Measurements from ENCODE around the gene PTPRH. TPM values are rescaled to one million over a fixed set of nuclear protein-coding genes. Genes with fewer than 3 reads are reported as not detected.

The PTPRH gene
- total RNA-seq, 4 donors from 2014 or later = 31.2 to 176 (median 102) TPM

DNA sequence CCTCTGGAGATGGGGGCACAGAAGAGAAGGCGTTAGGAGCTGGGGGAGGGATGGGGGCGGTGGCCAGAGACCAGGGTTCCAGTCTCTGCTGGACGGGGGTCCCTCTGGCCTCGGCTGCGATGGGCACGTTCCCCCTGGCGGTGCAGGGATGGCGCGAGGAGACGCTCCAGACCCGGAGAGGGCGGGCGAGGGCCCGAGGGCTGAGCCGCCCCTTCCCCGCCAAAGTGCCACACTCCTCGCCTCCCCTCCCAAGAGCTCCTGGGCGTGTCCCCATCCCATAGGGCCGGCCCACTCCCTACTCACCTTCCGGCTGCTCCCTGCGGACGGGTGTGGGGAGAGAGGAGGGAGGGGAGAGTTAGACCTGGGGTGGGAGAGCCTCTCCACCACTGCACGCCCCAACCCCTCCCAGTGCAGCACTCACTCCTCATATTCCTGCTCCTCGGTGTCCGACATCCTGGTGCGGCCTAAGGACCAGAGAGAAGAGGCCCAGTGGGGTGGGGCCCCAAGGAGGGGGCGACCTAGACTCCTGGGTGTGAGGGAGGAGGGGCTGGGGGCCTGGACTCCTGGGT lies 62.5 kb downstream of the PTPRH start:
- no peak overlapping the region for H3K4me3 ChIP-seq
- H3K4me1 ChIP-seq = peaks cover 0 to 13% (median 11%) of the 10 kb centered on the region in 4 donors
- no peaks in the 10 kb centered on the region for H3K9me3 ChIP-seq
- WGBS, 2 donors (ENCODE audit: low coverage in 1 of 2) = 7% methylated on average over 10 of the region's 27 CpGs; no CpG with 5 or more reads in 1 of the 2 donors
- no peaks in the 10 kb centered on the region for H3K36me3 ChIP-seq
- no peak for TF ChIP-seq POLR2A (IDR thresholded peaks at IDR 0.05)
- TF ChIP-seq, protein P1, sequence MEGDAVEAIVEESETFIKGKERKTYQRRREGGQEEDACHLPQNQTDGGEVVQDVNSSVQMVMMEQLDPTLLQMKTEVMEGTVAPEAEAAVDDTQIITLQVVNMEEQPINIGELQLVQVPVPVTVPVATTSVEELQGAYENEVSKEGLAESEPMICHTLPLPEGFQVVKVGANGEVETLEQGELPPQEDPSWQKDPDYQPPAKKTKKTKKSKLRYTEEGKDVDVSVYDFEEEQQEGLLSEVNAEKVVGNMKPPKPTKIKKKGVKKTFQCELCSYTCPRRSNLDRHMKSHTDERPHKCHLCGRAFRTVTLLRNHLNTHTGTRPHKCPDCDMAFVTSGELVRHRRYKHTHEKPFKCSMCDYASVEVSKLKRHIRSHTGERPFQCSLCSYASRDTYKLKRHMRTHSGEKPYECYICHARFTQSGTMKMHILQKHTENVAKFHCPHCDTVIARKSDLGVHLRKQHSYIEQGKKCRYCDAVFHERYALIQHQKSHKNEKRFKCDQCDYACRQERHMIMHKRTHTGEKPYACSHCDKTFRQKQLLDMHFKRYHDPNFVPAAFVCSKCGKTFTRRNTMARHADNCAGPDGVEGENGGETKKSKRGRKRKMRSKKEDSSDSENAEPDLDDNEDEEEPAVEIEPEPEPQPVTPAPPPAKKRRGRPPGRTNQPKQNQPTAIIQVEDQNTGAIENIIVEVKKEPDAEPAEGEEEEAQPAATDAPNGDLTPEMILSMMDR (IDR thresholded peaks at IDR 0.05) = no peak
- TF ChIP-seq EP300 (IDR thresholded peaks at IDR 0.05; ENCODE audit: low read depth) = no peak
- no peak for TF ChIP-seq POLR2AphosphoS5 (IDR thresholded peaks at IDR 0.05)
- H3K27me3 ChIP-seq = peaks cover 92% of the 10 kb centered on the region
- intact Hi-C loops (cut with DNase I; ENCODE audit: low total_unique reads) (loop anchor here (10.0 kb wide), 1 partner anchor 358 kb away; no protein-coding TSS in a partner anchor), in situ Hi-C loops (cut with MboI; ENCODE audit: low pct_ligation_motif_present in 1 of 4, low pct_unique_long_range_greater_than_20kb in 1 of 4, low sequenced_read_pairs in 3 of 4) (loop anchor here in 3 of 4 donors (10.0 kb wide), 2 partner anchors 278 to 358 kb away; no protein-coding TSS in a partner anchor)
- H3K27ac ChIP-seq = no peak overlapping the region
- no peak for DNase-seq

GRCh38 chr19:55146078-55146704 lies 63.1 kb downstream of the PTPRH start:
- peaks cover 0 to 13% (median 11%) of the 10 kb centered on the region in 4 donors for H3K4me1 ChIP-seq
- WGBS, 2 donors (ENCODE audit: low coverage in 1 of 2) = 1% methylated on average over 39 of the region's 41 CpGs; no CpG with 5 or more reads in 1 of the 2 donors
- H3K4me3 ChIP-seq = no peak overlapping the region
- H3K9me3 ChIP-seq = no peaks in the 10 kb centered on the region
- TF ChIP-seq POLR2AphosphoS5 (IDR thresholded peaks at IDR 0.05) = no peak
- TF ChIP-seq, protein P1 (IDR thresholded peaks at IDR 0.05) = peak in 4 of 5 experiments; percentile 12 to 33 (median 24)
- no peak for DNase-seq
- in situ Hi-C loops (cut with MboI; ENCODE audit: low pct_ligation_motif_present in 1 of 4, low pct_unique_long_range_greater_than_20kb in 1 of 4, low sequenced_read_pairs in 3 of 4) (loop anchor here in 3 of 4 donors (10.0 kb wide), 2 partner anchors 279 to 359 kb away; no protein-coding TSS in a partner anchor), intact Hi-C loops (cut with DNase I; ENCODE audit: low total_unique reads) (loop anchor here (10.0 kb wide), 1 partner anchor 359 kb away; no protein-coding TSS in a partner anchor)
- H3K27ac ChIP-seq = no peak overlapping the region
- peaks cover 97% of the 10 kb centered on the region for H3K27me3 ChIP-seq
- no peaks in the 10 kb centered on the region for H3K36me3 ChIP-seq

- TF ChIP-seq POLR2A (IDR thresholded peaks at IDR 0.05) = no peak
- TF ChIP-seq EP300 (IDR thresholded peaks at IDR 0.05; ENCODE audit: low read depth) = no peak
- no peak for TF ChIP-seq POLR2AphosphoS5 (IDR thresholded peaks at IDR 0.05)
- TF ChIP-seq, protein P1 (IDR thresholded peaks at IDR 0.05) = no peak
- DNase-seq = no peak
- Histone ChIP-seq H3K27me3 (peaks cover 97% of the 10 kb centered on the region), H3K36me3 (no peaks in the 10 kb centered on the region), H3K27ac (no peak overlapping the region), H3K9me3 (no peaks in the 10 kb centered on the region), H3K4me1 (peaks cover 0 to 13% (median 11%) of the 10 kb centered on the region in 4 donors), H3K4me3 (no peak overlapping the region)
- intact Hi-C loops (cut with DNase I; ENCODE audit: low total_unique reads) = loop anchor here (10.0 kb wide), 1 partner anchor 360 kb away; no protein-coding TSS in a partner anchor
- in situ Hi-C loops (cut with MboI; ENCODE audit: low pct_ligation_motif_present in 1 of 4, low pct_unique_long_range_greater_than_20kb in 1 of 4, low sequenced_read_pairs in 3 of 4) = loop anchor here in 3 of 4 donors (10.0 kb wide), 2 partner anchors 280 to 360 kb away; no protein-coding TSS in a partner anchor
- WGBS, 2 donors (ENCODE audit: low coverage in 1 of 2) = 0 to 19% methylated on average over 1 to 3 of the region's 3 CpGs
Observed at GRCh38 chr19:55145232-55145631, 64.1 kb downstream of the PTPRH start.

- Histone ChIP-seq H3K27ac (no peak overlapping the region), H3K4me3 (no peak overlapping the region), H3K9me3 (no peaks in the 10 kb centered on the region), H3K27me3 (peaks cover 92% of the 10 kb centered on the region), H3K4me1 (peaks cover 0 to 10% (median 9%) of the 10 kb centered on the region in 4 donors), H3K36me3 (no peaks in the 10 kb centered on the region)
- in situ Hi-C loops (cut with MboI; ENCODE audit: low pct_ligation_motif_present in 1 of 4, low pct_unique_long_range_greater_than_20kb in 1 of 4, low sequenced_read_pairs in 3 of 4) = loop anchor here in 3 of 4 donors (10.0 kb wide), 2 partner anchors 283 to 363 kb away; no protein-coding TSS in a partner anchor
- TF ChIP-seq POLR2AphosphoS5 (IDR thresholded peaks at IDR 0.05) = no peak
- TF ChIP-seq EP300 (IDR thresholded peaks at IDR 0.05; ENCODE audit: low read depth) = no peak
- no peak for TF ChIP-seq POLR2A (IDR thresholded peaks at IDR 0.05)
- TF ChIP-seq, protein P1 (IDR thresholded peaks at IDR 0.05) = no peak
- WGBS, 2 donors (ENCODE audit: low coverage in 1 of 2) = 33% methylated on average over 20 of the region's 21 CpGs; no CpG with 5 or more reads in 1 of the 2 donors
- DNase-seq = no peak
- intact Hi-C loops (cut with DNase I; ENCODE audit: low total_unique reads) = loop anchor here (10.0 kb wide), 1 partner anchor 363 kb away; no protein-coding TSS in a partner anchor
Observed at GRCh38 chr19:55141696-55142095, 67.6 kb downstream of the PTPRH start.

All from transverse colon (tissue), 4 donors.